ENCODE data around the gene PPARG.

- no peak for TF ChIP-seq POLR2A (IDR thresholded peaks at IDR 0.05)
- TF ChIP-seq CTCF (IDR thresholded peaks at IDR 0.05), result no peak
These were observed 156.0 kb downstream of the PPARG start for GRCh38 chr3:12444582-12445471.

Data from body of pancreas (tissue), 4 donors.